Femur (tissue), 1 donor: ENCODE data around the gene EVPL.

Source experiments
- DNase-seq: peaks from one replicate; pipeline ENCODE4 v3.0.0-alpha.2; 2017

EVPL gene

GRCh38 chr17:76014925-76015261, 12.2 kb downstream of the EVPL start:
- DNase-seq: no peak

GRCh38 chr17:76014100-76014924, 12.8 kb downstream of the EVPL start:
- DNase-seq: peak; percentile 75

GRCh38 chr17:76013377-76013932, 13.7 kb downstream of the EVPL start:
- DNase-seq: no peak

GRCh38 chr17:76011951-76012350, 15.2 kb downstream of the EVPL start:
- DNase-seq: no peak

GRCh38 chr17:76009969-76010661, 17.0 kb downstream of the EVPL start:
- DNase-seq: no peak

- DNase-seq: no peak
These were observed 17.7 kb downstream of the EVPL start for GRCh38 chr17:76009447-76009846.

- no peak for DNase-seq
These were observed 18.3 kb downstream of the EVPL start for GRCh38 chr17:76008630-76009425.

GRCh38 chr17:76008208-76008607, 18.9 kb downstream of the EVPL start:
- no peak for DNase-seq

- DNase-seq: no peak
These were observed 19.3 kb downstream of the EVPL start for GRCh38 chr17:76007850-76008165.

- no peak for DNase-seq
These were observed 19.8 kb downstream of the EVPL start for GRCh38 chr17:76007131-76007849.

- DNase-seq: peak; percentile 88
These were observed 21.6 kb downstream of the EVPL start for GRCh38 chr17:76005263-76006149.

GRCh38 chr17:76004750-76005262, 22.3 kb downstream of the EVPL start:
- no peak for DNase-seq

GRCh38 chr17:76003915-76004314, 23.2 kb downstream of the EVPL start:
- DNase-seq: no peak

GRCh38 chr17:76002100-76002499, 25.0 kb downstream of the EVPL start:
- DNase-seq: peak; percentile 12

- no peak for DNase-seq
These were observed 26.2 kb downstream of the EVPL start, which contains the start of gene CDK3 for GRCh38 chr17:76000755-76001521. Gene CDK3, plus strand, starts transcription at chr17:76000855. Its CDS starts 571 bp downstream, at chr17:76001426.

GRCh38 chr17:76000016-76000754, 26.9 kb downstream of the EVPL start:
- DNase-seq: no peak

- DNase-seq: no peak
These were observed 28.7 kb downstream of the EVPL start for GRCh38 chr17:75998327-75998795.

- peak; percentile 67 for DNase-seq
These were observed 30.2 kb downstream of the EVPL start for GRCh38 chr17:75996665-75997590.
